ENCODE measurements around the gene PHLDB2. TPM values are rescaled to one million over a fixed set of nuclear protein-coding genes. Genes with fewer than 3 reads are reported as not detected.

The PHLDB2 gene
- total RNA-seq, 2 donors from 2014 or later = 20.2 to 48.1 TPM

- no peak for TF ChIP-seq CTCF (IDR thresholded peaks at IDR 0.05)
- Histone ChIP-seq H3K4me3 (no peak overlapping the region), H3K9me3 (no peaks in the 10 kb centered on the region), H3K27ac (no peak overlapping the region), H3K4me1 (no peaks in the 10 kb centered on the region), H3K36me3 (peaks cover 11% of the 10 kb centered on the region), H3K27me3 (no peaks in the 10 kb centered on the region)
- DNase-seq (ENCODE audit: low spot score) = no peak
Observed at GRCh38 chr3:111954228-111954990, 95.3 kb downstream of the PHLDB2 start.

- DNase-seq (ENCODE audit: low spot score) = no peak
- no peak overlapping the region for H3K4me3 ChIP-seq
- no peaks in the 10 kb centered on the region for H3K27me3 ChIP-seq
- no peaks in the 10 kb centered on the region for H3K4me1 ChIP-seq
- TF ChIP-seq CTCF (IDR thresholded peaks at IDR 0.05) = no peak
- H3K27ac ChIP-seq = no peak overlapping the region
- H3K9me3 ChIP-seq = no peaks in the 10 kb centered on the region
- peaks cover 11% of the 10 kb centered on the region for H3K36me3 ChIP-seq
Observed at GRCh38 chr3:111955876-111956275, 96.8 kb downstream of the PHLDB2 start.

- H3K4me3 ChIP-seq = no peak overlapping the region
- H3K27ac ChIP-seq = no peak overlapping the region
- peaks cover 11% of the 10 kb centered on the region for H3K36me3 ChIP-seq
- H3K9me3 ChIP-seq = no peaks in the 10 kb centered on the region
- DNase-seq (ENCODE audit: low spot score) = no peak
- no peaks in the 10 kb centered on the region for H3K27me3 ChIP-seq
- no peak for TF ChIP-seq CTCF (IDR thresholded peaks at IDR 0.05)
- H3K4me1 ChIP-seq = no peaks in the 10 kb centered on the region
Observed at GRCh38 chr3:111956449-111956848, 97.4 kb downstream of the PHLDB2 start.

GRCh38 chr3:111956995-111957734 is 98.1 kb downstream of the PHLDB2 start:
- H3K9me3 ChIP-seq = no peaks in the 10 kb centered on the region
- H3K27me3 ChIP-seq = no peaks in the 10 kb centered on the region
- H3K27ac ChIP-seq = no peak overlapping the region
- H3K4me3 ChIP-seq = no peak overlapping the region
- peaks cover 8% of the 10 kb centered on the region for H3K36me3 ChIP-seq
- DNase-seq (ENCODE audit: low spot score) = no peak
- H3K4me1 ChIP-seq = no peaks in the 10 kb centered on the region
- no peak for TF ChIP-seq CTCF (IDR thresholded peaks at IDR 0.05)

GRCh38 chr3:111961461-111962164 is 102.5 kb downstream of the PHLDB2 start:
- peaks cover 5% of the 10 kb centered on the region for H3K36me3 ChIP-seq
- no peak for DNase-seq (ENCODE audit: low spot score)
- H3K27ac ChIP-seq = no peak overlapping the region
- no peak for TF ChIP-seq CTCF (IDR thresholded peaks at IDR 0.05)
- H3K27me3 ChIP-seq = no peaks in the 10 kb centered on the region
- peaks cover 0 to 1% of the 10 kb centered on the region in 2 donors for H3K4me1 ChIP-seq
- no peaks in the 10 kb centered on the region for H3K9me3 ChIP-seq
- H3K4me3 ChIP-seq = no peak overlapping the region
